GM10266 (cell line): Measurements from ENCODE around the gene BCL11A.

ENCODE experiments used
- DNase-seq: peaks from one replicate; pipeline ENCODE4 v3.0.0; 2012; ENCODE audit errors: extremely low spot score
- TF ChIP-seq, protein P1 (sequence below): IDR thresholded peaks from 2 replicates; pipeline ENCODE4 v1.5.1; 2012; ENCODE audit warnings: mild to moderate bottlenecking, low read depth; ENCODE audit not compliant: control insufficient read depth, insufficient read depth; ENCODE audit errors: missing control alignments

Gene BCL11A

GRCh38 chr2:60550984-60551239, 2.5 kb downstream of the BCL11A start:
- TF ChIP-seq, protein P1, sequence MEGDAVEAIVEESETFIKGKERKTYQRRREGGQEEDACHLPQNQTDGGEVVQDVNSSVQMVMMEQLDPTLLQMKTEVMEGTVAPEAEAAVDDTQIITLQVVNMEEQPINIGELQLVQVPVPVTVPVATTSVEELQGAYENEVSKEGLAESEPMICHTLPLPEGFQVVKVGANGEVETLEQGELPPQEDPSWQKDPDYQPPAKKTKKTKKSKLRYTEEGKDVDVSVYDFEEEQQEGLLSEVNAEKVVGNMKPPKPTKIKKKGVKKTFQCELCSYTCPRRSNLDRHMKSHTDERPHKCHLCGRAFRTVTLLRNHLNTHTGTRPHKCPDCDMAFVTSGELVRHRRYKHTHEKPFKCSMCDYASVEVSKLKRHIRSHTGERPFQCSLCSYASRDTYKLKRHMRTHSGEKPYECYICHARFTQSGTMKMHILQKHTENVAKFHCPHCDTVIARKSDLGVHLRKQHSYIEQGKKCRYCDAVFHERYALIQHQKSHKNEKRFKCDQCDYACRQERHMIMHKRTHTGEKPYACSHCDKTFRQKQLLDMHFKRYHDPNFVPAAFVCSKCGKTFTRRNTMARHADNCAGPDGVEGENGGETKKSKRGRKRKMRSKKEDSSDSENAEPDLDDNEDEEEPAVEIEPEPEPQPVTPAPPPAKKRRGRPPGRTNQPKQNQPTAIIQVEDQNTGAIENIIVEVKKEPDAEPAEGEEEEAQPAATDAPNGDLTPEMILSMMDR, result no peak
- DNase-seq, result no peak

- TF ChIP-seq, protein P1, result peak; percentile 92
- DNase-seq, result peak; percentile 85
These were observed 3.1 kb downstream of the BCL11A start for GRCh38 chr2:60550178-60550983.

DNA sequence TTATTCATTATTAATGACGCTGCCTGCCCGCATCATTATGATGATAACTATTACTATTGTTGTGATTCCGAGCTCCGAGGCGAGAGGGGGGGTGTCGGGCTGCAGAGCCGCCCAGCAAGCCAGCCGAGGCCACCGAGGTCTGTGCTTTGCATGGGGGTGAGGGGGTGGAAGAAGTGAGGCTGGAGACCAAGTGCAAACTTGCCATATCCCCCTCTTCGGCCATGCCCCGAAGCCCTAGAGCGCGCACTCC, 3.6 kb downstream of the BCL11A start:
- TF ChIP-seq, protein P1, result no peak
- no peak for DNase-seq

GRCh38 chr2:60549238-60549927, 4.1 kb downstream of the BCL11A start:
- no peak for DNase-seq

DNA sequence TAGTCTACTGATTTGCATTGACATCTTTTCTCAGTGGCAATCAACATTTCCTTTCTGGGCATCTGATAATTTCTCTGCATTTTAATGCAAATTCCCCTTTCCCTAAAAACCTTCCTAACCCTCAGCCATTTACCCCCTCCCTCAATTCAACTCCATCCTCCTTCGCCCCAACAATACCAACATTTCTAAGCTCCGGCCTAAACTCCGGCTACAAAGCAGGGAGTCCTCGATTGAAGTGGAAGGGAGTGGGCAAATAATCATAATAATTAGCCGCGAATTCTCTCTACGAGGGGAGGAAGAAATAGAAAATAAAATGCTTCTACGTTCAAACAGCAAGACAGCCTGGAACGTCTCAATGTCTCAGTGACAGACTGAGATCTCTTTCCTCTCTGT, 4.6 kb downstream of the BCL11A start:
- DNase-seq, result no peak
- TF ChIP-seq, protein P1, result no peak

More at GRCh38 chr2:60549238-60549927, 4.1 kb downstream of the BCL11A start:
- TF ChIP-seq, protein P1, result no peak

DNA sequence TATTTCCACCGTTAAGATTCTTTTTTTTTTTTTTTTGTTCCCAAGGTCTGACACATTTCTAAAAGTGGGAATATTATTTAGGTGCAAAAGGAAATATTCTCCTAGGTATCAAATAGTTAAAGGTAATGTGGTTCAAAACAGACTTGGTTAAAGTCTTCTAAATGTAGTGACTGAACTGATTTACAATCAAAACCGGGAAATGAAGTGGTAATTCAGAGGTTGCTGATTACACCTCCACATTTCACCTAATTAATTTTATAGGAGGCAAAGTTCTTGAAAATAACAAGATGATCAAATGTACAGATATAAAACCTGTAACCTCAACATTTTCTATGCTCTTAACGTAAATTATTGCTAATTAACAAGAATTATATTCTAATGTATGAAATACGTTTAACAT, 5.1 kb downstream of the BCL11A start:
- no peak for DNase-seq

GRCh38 chr2:60547841-60548240, 5.6 kb downstream of the BCL11A start:
- no peak for DNase-seq
- TF ChIP-seq, protein P1, result no peak

More for the DNA sequence above, 5.1 kb downstream of the BCL11A start:
- TF ChIP-seq, protein P1, result no peak
